ENCODE results near the gene PRDM16. TPM values are rescaled to one million over a fixed set of nuclear protein-coding genes. Genes with fewer than 3 reads are reported as not detected.

PRDM16 gene
- polyA plus RNA-seq, 1 of the 3 experiments (the other 2 are of a cell fraction), result not detected

- Histone ChIP-seq H3K36me3 (replicated peaks in 1 of 2; ENCODE audit: control insufficient read depth in 1 of 2, insufficient read depth in 2 of 2, low read length in 1 of 2) (no peaks in the 10 kb centered on the region), H3K9ac (no peak overlapping the region), H3K27ac (ENCODE audit: low read depth in 2 of 2, low read length in 1 of 2) (no peak overlapping the region), H3K79me2 (ENCODE audit: insufficient read depth) (no peaks in the 10 kb centered on the region), H3K4me1 (ENCODE audit: control insufficient read depth in 1 of 2, insufficient read depth in 2 of 2, low read depth in 1 of 2, low read length in 1 of 2) (no peaks in the 10 kb centered on the region), H3K4me2 (no peak overlapping the region), H3K9me2 (no peaks in the 10 kb centered on the region), H4K20me1 (ENCODE audit: insufficient read depth) (no peaks in the 10 kb centered on the region), H3K27me3 (ENCODE audit: insufficient read depth) (no peaks in the 10 kb centered on the region), H3F3A (replicated peaks; ENCODE audit: insufficient read depth) (no peaks in the 10 kb centered on the region), H3K4me3 (ENCODE audit: low read depth in 2 of 2, low read length in 1 of 2) (no peak overlapping the region), H2AFZ (ENCODE audit: low read depth) (no peak overlapping the region), H3K9me3 (no peaks in the 10 kb centered on the region)
- ChIA-PET POLR2A (no interaction called here), CTCF (no interaction called here)
- WGBS (ENCODE audit: low lambda C conversion rate), result 50% methylated on average over 1 of the region's 3 CpGs
- no peak for TF ChIP-seq CHD2 (IDR thresholded peaks at IDR 0.05; ENCODE audit: low read length, partially characterized antibody)
- TF ChIP-seq RAD21 (IDR thresholded peaks at IDR 0.05; ENCODE audit: low read length), result no peak
- TF ChIP-seq, protein P1, sequence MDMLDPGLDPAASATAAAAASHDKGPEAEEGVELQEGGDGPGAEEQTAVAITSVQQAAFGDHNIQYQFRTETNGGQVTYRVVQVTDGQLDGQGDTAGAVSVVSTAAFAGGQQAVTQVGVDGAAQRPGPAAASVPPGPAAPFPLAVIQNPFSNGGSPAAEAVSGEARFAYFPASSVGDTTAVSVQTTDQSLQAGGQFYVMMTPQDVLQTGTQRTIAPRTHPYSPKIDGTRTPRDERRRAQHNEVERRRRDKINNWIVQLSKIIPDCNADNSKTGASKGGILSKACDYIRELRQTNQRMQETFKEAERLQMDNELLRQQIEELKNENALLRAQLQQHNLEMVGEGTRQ (IDR thresholded peaks at IDR 0.05; ENCODE audit: borderline replicate concordance, low read depth, low read length), result no peak
- no peak for TF ChIP-seq GABPA (IDR thresholded peaks at IDR 0.05; ENCODE audit: low read depth)
- no peak for TF ChIP-seq SMC3 (IDR thresholded peaks at IDR 0.05; ENCODE audit: low read depth, low read length)
- TF ChIP-seq NRF1 (IDR thresholded peaks at IDR 0.05; ENCODE audit: low read depth, low read length), result no peak
- TF ChIP-seq, protein P2, sequence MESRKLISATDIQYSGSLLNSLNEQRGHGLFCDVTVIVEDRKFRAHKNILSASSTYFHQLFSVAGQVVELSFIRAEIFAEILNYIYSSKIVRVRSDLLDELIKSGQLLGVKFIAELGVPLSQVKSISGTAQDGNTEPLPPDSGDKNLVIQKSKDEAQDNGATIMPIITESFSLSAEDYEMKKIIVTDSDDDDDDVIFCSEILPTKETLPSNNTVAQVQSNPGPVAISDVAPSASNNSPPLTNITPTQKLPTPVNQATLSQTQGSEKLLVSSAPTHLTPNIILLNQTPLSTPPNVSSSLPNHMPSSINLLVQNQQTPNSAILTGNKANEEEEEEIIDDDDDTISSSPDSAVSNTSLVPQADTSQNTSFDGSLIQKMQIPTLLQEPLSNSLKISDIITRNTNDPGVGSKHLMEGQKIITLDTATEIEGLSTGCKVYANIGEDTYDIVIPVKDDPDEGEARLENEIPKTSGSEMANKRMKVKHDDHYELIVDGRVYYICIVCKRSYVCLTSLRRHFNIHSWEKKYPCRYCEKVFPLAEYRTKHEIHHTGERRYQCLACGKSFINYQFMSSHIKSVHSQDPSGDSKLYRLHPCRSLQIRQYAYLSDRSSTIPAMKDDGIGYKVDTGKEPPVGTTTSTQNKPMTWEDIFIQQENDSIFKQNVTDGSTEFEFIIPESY (IDR thresholded peaks at IDR 0.05; ENCODE audit: borderline replicate concordance, low read depth), result no peak
- TF ChIP-seq RCOR1 (IDR thresholded peaks at IDR 0.05; ENCODE audit: low read length), result no peak
- no peak for TF ChIP-seq FOSL2 (IDR thresholded peaks at IDR 0.05; ENCODE audit: borderline replicate concordance, low read depth)
- TF ChIP-seq MAX (IDR thresholded peaks at IDR 0.05; ENCODE audit: low read depth), result no peak
- no peak for TF ChIP-seq EP300 (IDR thresholded peaks at IDR 0.05; ENCODE audit: borderline replicate concordance in 1 of 2, low read depth in 1 of 2, low read length in 1 of 2)
- no peak for TF ChIP-seq ELF1 (IDR thresholded peaks at IDR 0.05)
- no peak for TF ChIP-seq YY1 (IDR thresholded peaks at IDR 0.05; ENCODE audit: low read depth)
- no peak for TF ChIP-seq TCF12 (IDR thresholded peaks at IDR 0.05)
- no peak for DNase-seq
These were observed 55.2 kb downstream of the PRDM16 start for GRCh38 chr1:3124246-3124645.

DNA sequence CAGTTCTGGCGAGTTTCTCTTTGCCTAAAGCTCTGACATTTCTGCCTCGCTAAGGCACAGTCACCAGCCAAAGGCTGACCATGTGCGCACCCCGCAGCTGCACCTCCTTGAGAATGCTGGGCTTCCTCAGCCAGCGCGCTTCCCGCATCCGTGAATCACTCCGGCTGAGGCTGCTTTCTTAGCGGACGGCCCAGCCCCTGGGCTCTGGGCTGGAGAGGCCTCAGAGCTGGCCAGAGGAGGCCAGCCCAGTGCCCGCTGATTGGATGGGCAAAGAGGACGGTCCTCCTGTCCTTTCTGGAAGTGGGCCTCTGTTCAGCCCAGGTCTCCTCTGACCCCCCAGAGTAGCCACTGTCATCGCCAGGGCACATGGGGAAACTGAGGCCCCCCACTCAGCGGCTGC is 56.1 kb downstream of the PRDM16 start:
- Histone ChIP-seq H2AFZ (ENCODE audit: low read depth) (no peak overlapping the region), H3K9me2 (no peaks in the 10 kb centered on the region), H4K20me1 (ENCODE audit: insufficient read depth) (no peaks in the 10 kb centered on the region), H3K27me3 (ENCODE audit: insufficient read depth) (no peaks in the 10 kb centered on the region), H3K4me2 (no peak overlapping the region), H3K79me2 (ENCODE audit: insufficient read depth) (no peaks in the 10 kb centered on the region), H3K36me3 (replicated peaks in 1 of 2; ENCODE audit: control insufficient read depth in 1 of 2, insufficient read depth in 2 of 2, low read length in 1 of 2) (no peaks in the 10 kb centered on the region), H3K4me1 (ENCODE audit: control insufficient read depth in 1 of 2, insufficient read depth in 2 of 2, low read depth in 1 of 2, low read length in 1 of 2) (no peaks in the 10 kb centered on the region), H3F3A (replicated peaks; ENCODE audit: insufficient read depth) (no peaks in the 10 kb centered on the region), H3K9ac (no peak overlapping the region), H3K4me3 (ENCODE audit: low read depth in 2 of 2, low read length in 1 of 2) (no peak overlapping the region), H3K9me3 (no peaks in the 10 kb centered on the region), H3K27ac (ENCODE audit: low read depth in 2 of 2, low read length in 1 of 2) (no peak overlapping the region)
- ChIA-PET CTCF (no interaction called here), POLR2A (no interaction called here)
- WGBS (ENCODE audit: low lambda C conversion rate), result 67% methylated on average over 11 of the region's 15 CpGs
- TF ChIP-seq JUND (IDR thresholded peaks at IDR 0.05) (no peak), MAX (IDR thresholded peaks at IDR 0.05; ENCODE audit: low read depth) (no peak), FOXM1 (IDR thresholded peaks at IDR 0.05; ENCODE audit: low read depth) (no peak), SMC3 (IDR thresholded peaks at IDR 0.05; ENCODE audit: low read depth, low read length) (no peak), GABPA (IDR thresholded peaks at IDR 0.05; ENCODE audit: low read depth) (no peak)
- TF ChIP-seq, protein P1 (IDR thresholded peaks at IDR 0.05; ENCODE audit: borderline replicate concordance, low read depth, low read length), result no peak
- no peak for DNase-seq

Data from SK-N-SH (cell line).